ENCODE results near the gene DOCK2.

DNA sequence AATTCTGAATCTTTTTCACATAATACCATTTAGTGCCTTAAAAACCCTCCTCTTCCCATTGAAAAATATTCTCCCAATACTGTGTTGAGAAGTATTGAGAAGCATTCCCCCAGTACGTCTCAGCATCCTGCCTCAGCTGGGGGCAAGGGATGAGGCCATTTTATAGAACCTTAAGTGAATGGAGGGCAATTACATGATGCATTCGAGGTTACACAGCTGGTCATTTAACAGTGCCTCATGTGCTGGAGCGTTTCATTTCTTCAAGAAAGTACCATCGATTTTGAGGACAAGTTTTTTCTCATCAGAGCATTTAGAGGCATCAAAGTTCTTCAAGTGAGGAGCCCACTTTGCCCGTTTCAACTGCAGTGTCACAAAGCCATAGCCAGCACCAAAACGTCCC lies 135.6 kb downstream of the DOCK2 start:
- TF ChIP-seq POLR2AphosphoS5 (IDR thresholded peaks at IDR 0.05; ENCODE audit: low read depth, low read length), result no peak
- no peak for TF ChIP-seq SIN3A (IDR thresholded peaks at IDR 0.05; ENCODE audit: borderline replicate concordance, insufficient read depth, low read length)
